Measurements from ENCODE around the gene PARD3B. TPM values are rescaled to one million over a fixed set of nuclear protein-coding genes. Genes with fewer than 3 reads are reported as not detected.

The PARD3B gene
- total RNA-seq, 1 experiment from 2014 or later = 3.6 TPM

GRCh38 chr2:204585930-204586329 is 40.7 kb downstream of the PARD3B start:
- H3K9me3 ChIP-seq (ENCODE audit: control insufficient read depth, insufficient read depth, low read depth, low read length) = no peaks in the 10 kb centered on the region
- ChIA-PET CTCF (no interaction called here), POLR2A (no interaction called here)
- ATAC-seq = no peak
- in situ Hi-C loops (cut with HindIII; ENCODE audit: low pct_unique_long_range_greater_than_20kb, low sequenced_read_pairs) (no loop called here), intact Hi-C loops (cut with micrococcal nuclease; ENCODE audit: unreplicated experiment) (no loop called here)
- TF ChIP-seq POLR2AphosphoS5 (IDR thresholded peaks at IDR 0.05; ENCODE audit: low read depth, low read length) (no peak), REST (IDR thresholded peaks at IDR 0.05; ENCODE audit: insufficient read depth in 1 of 2, low read depth in 2 of 2, low read length in 1 of 2) (no peak), TCF7L2 (IDR thresholded peaks at IDR 0.05; ENCODE audit: low read depth, low read length) (no peak), SIN3A (IDR thresholded peaks at IDR 0.05; ENCODE audit: borderline replicate concordance, insufficient read depth, low read depth, low read length) (no peak), CTCF (IDR thresholded peaks at IDR 0.05) (no peak)
- H3K27me3 ChIP-seq (ENCODE audit: control insufficient read depth, insufficient read depth, low read length) = no peaks in the 10 kb centered on the region
- H3K27ac ChIP-seq (ENCODE audit: low read length) = no peak overlapping the region
- H3K4me3 ChIP-seq (ENCODE audit: low read depth in 2 of 2, low read length in 2 of 2) = no peak overlapping the region
- BruUV-seq (replicated peaks) = no TSS peak
- H3K4me1 ChIP-seq (ENCODE audit: control insufficient read depth, insufficient read depth, low read length) = no peaks in the 10 kb centered on the region
- no peak for DNase-seq (ENCODE audit: low read depth, low spot score)
- no peaks in the 10 kb centered on the region for H3K36me3 ChIP-seq (ENCODE audit: control insufficient read depth, insufficient read depth, low read length)

GRCh38 chr2:204586444-204587180 is 41.3 kb downstream of the PARD3B start:
- ATAC-seq (no peak), DNase-seq (ENCODE audit: low read depth, low spot score) (no peak)
- TF ChIP-seq TCF7L2 (IDR thresholded peaks at IDR 0.05; ENCODE audit: low read depth, low read length) = no peak
- in situ Hi-C loops (cut with HindIII; ENCODE audit: low pct_unique_long_range_greater_than_20kb, low sequenced_read_pairs) (no loop called here), intact Hi-C loops (cut with micrococcal nuclease; ENCODE audit: unreplicated experiment) (no loop called here)
- no peaks in the 10 kb centered on the region for H3K9me3 ChIP-seq (ENCODE audit: control insufficient read depth, insufficient read depth, low read depth, low read length)
- H3K4me1 ChIP-seq (ENCODE audit: control insufficient read depth, insufficient read depth, low read length) = no peaks in the 10 kb centered on the region
- ChIA-PET POLR2A (no interaction called here), CTCF (no interaction called here)
- no peaks in the 10 kb centered on the region for H3K36me3 ChIP-seq (ENCODE audit: control insufficient read depth, insufficient read depth, low read length)
- no peaks in the 10 kb centered on the region for H3K27me3 ChIP-seq (ENCODE audit: control insufficient read depth, insufficient read depth, low read length)
- H3K4me3 ChIP-seq (ENCODE audit: low read depth in 2 of 2, low read length in 2 of 2) = no peak overlapping the region
- H3K27ac ChIP-seq (ENCODE audit: low read length) = no peak overlapping the region
- no TSS peak for BruUV-seq (replicated peaks)

- ChIA-PET CTCF (no interaction called here), POLR2A (no interaction called here)
- Histone ChIP-seq H3K4me3 (ENCODE audit: low read depth in 2 of 2, low read length in 2 of 2) (no peak overlapping the region), H3K9me3 (ENCODE audit: control insufficient read depth, insufficient read depth, low read depth, low read length) (no peaks in the 10 kb centered on the region), H3K27ac (ENCODE audit: low read length) (no peak overlapping the region), H3K4me1 (ENCODE audit: control insufficient read depth, insufficient read depth, low read length) (no peaks in the 10 kb centered on the region), H3K27me3 (ENCODE audit: control insufficient read depth, insufficient read depth, low read length) (no peaks in the 10 kb centered on the region), H3K36me3 (ENCODE audit: control insufficient read depth, insufficient read depth, low read length) (no peaks in the 10 kb centered on the region)
- in situ Hi-C loops (cut with HindIII; ENCODE audit: low pct_unique_long_range_greater_than_20kb, low sequenced_read_pairs) = no loop called here
- intact Hi-C loops (cut with micrococcal nuclease; ENCODE audit: unreplicated experiment) = no loop called here
- no peak for DNase-seq (ENCODE audit: low read depth, low spot score)
- no peak for ATAC-seq
- BruUV-seq (replicated peaks) = no TSS peak
- TF ChIP-seq POLR2AphosphoS5 (IDR thresholded peaks at IDR 0.05; ENCODE audit: low read depth, low read length) (no peak), CTCF (IDR thresholded peaks at IDR 0.05) (no peak), TCF7L2 (IDR thresholded peaks at IDR 0.05; ENCODE audit: low read depth, low read length) (no peak), REST (IDR thresholded peaks at IDR 0.05; ENCODE audit: insufficient read depth in 1 of 2, low read depth in 2 of 2, low read length in 1 of 2) (no peak), SIN3A (IDR thresholded peaks at IDR 0.05; ENCODE audit: borderline replicate concordance, insufficient read depth, low read depth, low read length) (no peak)
Observed at GRCh38 chr2:204590063-204590462, 44.8 kb downstream of the PARD3B start.

All from Panc1 (cell line).